Measurements from ENCODE around the gene NKD2.

GRCh38 chr5:969408-969839 lies 39.2 kb upstream of the NKD2 start:
- TF ChIP-seq EZH2 (IDR thresholded peaks at IDR 0.05; ENCODE audit: borderline replicate concordance, low read depth, low read length) (no peak), NCOA1 (IDR thresholded peaks at IDR 0.05; ENCODE audit: low read depth) (no peak)

All from K562 (cell line).